Measurements from ENCODE around the gene ACP4. TPM values are rescaled to one million over a fixed set of nuclear protein-coding genes. Genes with fewer than 3 reads are reported as not detected.

The ACP4 gene
- total RNA-seq, 1 donor from 2014 or later = not detected

- intact Hi-C loops (cut with micrococcal nuclease) = no loop called here
- POLR2A ChIA-PET = no interaction called here
Observed at GRCh38 chr19:50826492-50827240, 36.5 kb downstream of the ACP4 start.

GRCh38 chr19:50827476-50827875, 37.3 kb downstream of the ACP4 start:
- ATAC-seq (ENCODE audit: low read depth) = no peak
- CTCF ChIA-PET = no interaction called here
- POLR2A ChIA-PET = no interaction called here
- Mint-ChIP-seq H3K9me3 (no peaks in the 10 kb centered on the region), H3K4me3 (no peak overlapping the region), H3K27ac (no peak overlapping the region), H3K4me1 (peaks cover 10% of the 10 kb centered on the region), H3K27me3 (peaks cover 29% of the 10 kb centered on the region), H3K36me3 (ENCODE audit: low read depth) (no peaks in the 10 kb centered on the region)
- DNase-seq = no peak
- intact Hi-C loops (cut with micrococcal nuclease) = no loop called here
- TF ChIP-seq CTCF (IDR thresholded peaks at IDR 0.05) = no peak

More at GRCh38 chr19:50826492-50827240, 36.5 kb downstream of the ACP4 start:
- DNase-seq (no peak), ATAC-seq (ENCODE audit: low read depth) (no peak)
- CTCF ChIA-PET = no interaction called here
- Mint-ChIP-seq H3K9me3 (no peaks in the 10 kb centered on the region), H3K27ac (no peak overlapping the region), H3K4me1 (peaks cover 17% of the 10 kb centered on the region), H3K4me3 (no peak overlapping the region), H3K27me3 (peaks cover 28% of the 10 kb centered on the region), H3K36me3 (ENCODE audit: low read depth) (no peaks in the 10 kb centered on the region)
- no peak for TF ChIP-seq CTCF (IDR thresholded peaks at IDR 0.05)

GRCh38 chr19:50829801-50830200, 39.6 kb downstream of the ACP4 start:
- ChIA-PET CTCF (no interaction called here), POLR2A (no interaction called here)
- no peaks in the 10 kb centered on the region for H3K4me1 Mint-ChIP-seq
- H3K9me3 Mint-ChIP-seq = no peaks in the 10 kb centered on the region
- H3K36me3 Mint-ChIP-seq (ENCODE audit: low read depth) = no peaks in the 10 kb centered on the region
- intact Hi-C loops (cut with micrococcal nuclease) = no loop called here
- no peak for TF ChIP-seq CTCF (IDR thresholded peaks at IDR 0.05)
- no peak for ATAC-seq (ENCODE audit: low read depth)
- H3K4me3 Mint-ChIP-seq = no peak overlapping the region
- H3K27ac Mint-ChIP-seq = no peak overlapping the region
- DNase-seq = no peak
- peaks cover 33% of the 10 kb centered on the region for H3K27me3 Mint-ChIP-seq

- Mint-ChIP-seq H3K4me1 (peaks cover 6% of the 10 kb centered on the region), H3K27me3 (peaks cover 33% of the 10 kb centered on the region), H3K4me3 (no peak overlapping the region), H3K9me3 (no peaks in the 10 kb centered on the region), H3K27ac (no peak overlapping the region), H3K36me3 (ENCODE audit: low read depth) (no peaks in the 10 kb centered on the region)
- POLR2A ChIA-PET = no interaction called here
- intact Hi-C loops (cut with micrococcal nuclease) = no loop called here
- DNase-seq = no peak
- no peak for TF ChIP-seq CTCF (IDR thresholded peaks at IDR 0.05)
- ATAC-seq (ENCODE audit: low read depth) = no peak
- CTCF ChIA-PET = no interaction called here
Observed at GRCh38 chr19:50830266-50831025, 40.2 kb downstream of the ACP4 start.

- Mint-ChIP-seq H3K36me3 (ENCODE audit: low read depth) (no peaks in the 10 kb centered on the region), H3K4me1 (peaks cover 9% of the 10 kb centered on the region), H3K9me3 (no peaks in the 10 kb centered on the region), H3K4me3 (no peak overlapping the region), H3K27ac (no peak overlapping the region), H3K27me3 (peaks cover 33% of the 10 kb centered on the region)
- intact Hi-C loops (cut with micrococcal nuclease) = no loop called here
- ATAC-seq (ENCODE audit: low read depth) = no peak
- ChIA-PET CTCF (no interaction called here), POLR2A (interaction anchor here (0.5 kb wide), 1 partner anchor 495 kb away, joined by 4 read pairs; no protein-coding TSS in a partner anchor)
- DNase-seq = no peak
- TF ChIP-seq CTCF (IDR thresholded peaks at IDR 0.05) = no peak
Observed at GRCh38 chr19:50831026-50831396, 40.8 kb downstream of the ACP4 start.

All from activated B cell treated with CpG ODN at 0.5 μM for 24 hours (primary cell).